NCI-H146 treated with DMSO at 0.1 percent for 48 hours (cell line): ENCODE measurements around the gene TRMT61A.
"Not testable (repeated sequence)": the region's sequence is repeated elsewhere in the genome, so short reads cannot be mapped to it uniquely, and the experiment has no call there.

Experiments
- DNase-seq: peaks from one replicate; lab custom pipeline; 2025; ENCODE audit not compliant: unreplicated experiment; lab: John Stamatoyannopoulos, UW

The TRMT61A gene

GRCh38 chr14:103521951-103522563, 6.9 kb upstream of the TRMT61A start:
- DNase-seq: peak; percentile 43

DNA sequence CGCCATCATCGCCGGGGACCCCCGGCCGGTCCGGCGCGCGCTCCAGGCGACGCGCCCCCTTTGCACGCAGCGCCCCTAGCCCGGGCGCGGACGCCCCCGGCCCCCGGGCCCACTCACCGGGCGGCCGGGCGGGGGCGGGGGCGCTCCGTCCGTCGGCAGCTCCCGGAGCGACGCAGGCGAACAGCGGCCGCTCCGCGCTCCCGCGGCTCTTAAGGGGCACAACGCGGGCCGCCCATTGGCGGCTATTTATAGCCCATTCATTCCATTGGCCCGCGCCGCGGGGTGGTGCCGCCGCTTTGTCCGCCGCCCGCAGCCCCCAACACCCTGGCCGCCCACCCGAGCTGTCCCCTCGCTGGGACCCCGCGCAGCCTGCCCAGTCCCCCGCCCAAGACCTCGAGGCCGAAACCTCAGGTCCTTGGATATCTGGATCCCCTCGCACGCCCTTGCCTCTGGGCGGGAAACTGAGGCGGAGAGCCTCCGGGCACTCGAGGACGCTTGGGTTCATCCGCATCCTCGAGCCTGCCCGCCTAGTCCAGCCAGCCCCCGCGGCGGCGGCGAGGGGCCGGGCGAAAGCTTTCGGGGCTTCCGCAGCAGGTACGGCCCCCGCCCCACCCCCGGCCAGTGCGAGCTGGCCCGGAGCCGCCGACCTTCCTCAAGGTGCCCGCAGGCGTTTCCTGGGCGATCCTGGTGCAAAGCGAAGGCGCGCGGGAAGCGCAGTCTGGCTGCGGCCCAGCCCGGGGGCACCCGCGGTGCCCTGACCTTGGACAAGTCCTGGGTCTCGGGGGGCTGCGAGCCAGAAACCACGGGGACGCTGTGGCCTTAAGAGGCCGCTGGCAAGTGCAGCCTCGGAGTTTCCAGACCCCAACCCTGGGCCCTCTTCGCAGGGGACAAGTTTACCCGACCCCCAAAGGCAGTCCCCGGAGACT, 6.1 kb upstream of the TRMT61A start, which contains the start of gene CKB:
CKB (minus strand) TSS at position 182 of the 926 bp plus-strand sequence. CDS start 337 bp downstream, outside the sequence.
- peak; percentile 84 for DNase-seq

DNA sequence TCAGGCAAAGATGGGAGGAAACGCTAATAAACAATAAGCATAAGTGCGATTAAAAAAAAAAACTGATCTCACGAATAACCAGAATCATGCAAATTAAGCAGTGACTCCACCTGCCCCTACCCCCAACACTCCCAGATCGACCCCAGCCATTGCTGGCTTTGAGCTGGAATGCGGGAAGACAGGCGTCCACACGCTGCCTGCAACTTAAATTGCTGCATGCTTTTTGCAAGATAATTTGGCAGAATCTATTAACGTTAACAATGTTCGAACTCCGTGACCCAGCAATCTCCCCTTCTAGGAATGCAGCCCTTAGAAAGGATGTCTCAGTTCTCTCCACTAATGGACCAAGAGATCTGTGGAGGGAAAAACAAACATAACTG, 5.4 kb upstream of the TRMT61A start:
- DNase-seq: no peak

- no peak for DNase-seq
These were observed 4.7 kb upstream of the TRMT61A start for GRCh38 chr14:103524002-103524935.

- DNase-seq: not testable (repeated sequence)
These were observed 3.4 kb upstream of the TRMT61A start for GRCh38 chr14:103525430-103526246.

DNA sequence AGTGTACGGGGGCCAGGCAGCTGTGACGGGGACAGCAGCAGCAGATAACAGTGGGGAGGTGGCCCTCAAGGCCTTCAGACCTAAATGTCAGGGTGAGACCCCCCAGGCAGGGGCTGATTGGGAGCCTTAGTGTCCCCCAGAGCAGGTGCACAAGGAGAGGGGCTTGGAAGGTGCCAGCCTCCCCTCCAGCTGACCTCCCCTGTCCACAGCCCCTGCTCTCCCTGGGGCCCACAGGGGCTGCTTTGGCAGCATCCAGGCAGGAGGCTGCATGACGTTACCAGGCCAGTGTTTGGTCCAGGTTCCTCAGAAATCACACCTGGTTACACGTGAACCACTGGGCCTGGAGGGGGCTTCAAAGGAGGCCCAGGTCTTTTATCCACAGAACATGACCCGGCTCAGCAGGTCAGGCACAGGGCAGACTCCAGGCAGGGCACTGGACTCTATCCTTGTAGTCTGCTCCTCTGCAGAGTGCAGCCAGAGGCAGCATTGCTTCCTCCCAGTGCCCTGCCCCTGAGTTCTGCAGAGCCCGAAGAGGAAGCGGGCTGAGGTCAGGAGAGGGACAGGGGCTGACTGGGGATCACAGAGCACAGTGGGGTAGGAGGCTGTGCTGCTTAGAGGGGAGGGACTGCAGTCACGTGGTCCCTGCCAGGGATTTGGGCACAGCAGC, 2.6 kb upstream of the TRMT61A start:
- no peak for DNase-seq

GRCh38 chr14:103526914-103527248, 2.1 kb upstream of the TRMT61A start:
- no peak for DNase-seq

DNA sequence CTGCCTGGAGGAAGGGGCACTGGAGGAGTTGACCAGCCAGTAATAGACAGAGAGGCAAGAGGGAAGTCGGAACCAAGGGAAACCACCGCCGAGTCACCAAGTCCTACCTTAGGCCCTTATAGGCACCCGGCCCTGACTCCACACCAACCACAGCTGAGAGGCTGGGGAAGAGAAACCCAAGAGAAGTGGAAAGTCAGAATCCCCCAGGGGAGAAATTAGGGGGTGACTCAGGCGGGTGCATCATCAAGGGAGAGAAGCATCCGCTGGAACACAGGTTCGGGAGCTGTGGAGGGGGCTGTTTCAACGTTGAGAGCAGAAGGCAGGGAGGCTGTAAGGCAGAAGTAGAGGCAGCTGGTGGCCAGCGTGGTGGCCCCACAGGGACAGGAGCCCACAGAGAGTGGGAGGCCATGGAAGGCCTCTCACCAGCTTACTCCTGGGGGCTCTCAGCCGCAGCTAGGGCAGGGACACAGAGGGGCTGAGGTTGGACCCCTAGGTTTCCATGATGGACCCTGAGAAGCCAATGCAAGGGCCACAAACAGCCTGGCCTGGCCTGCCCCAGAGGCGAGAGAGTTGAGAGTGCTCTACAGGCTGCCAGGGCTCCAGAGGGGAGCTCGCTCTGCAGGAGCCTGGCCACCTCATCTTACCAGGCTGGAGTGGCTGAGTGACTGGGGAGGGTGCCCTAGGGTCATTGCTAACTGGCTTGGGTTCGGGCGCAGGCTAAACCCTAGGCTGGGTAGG, 1.4 kb upstream of the TRMT61A start:
- DNase-seq: no peak

- peak; percentile 23 for DNase-seq
These were observed 830 bp upstream of the TRMT61A start for GRCh38 chr14:103528146-103528586.

GRCh38 chr14:103529383-103530365, 678 bp downstream of the TRMT61A start:
- DNase-seq: no peak

GRCh38 chr14:103530390-103530789, 1.4 kb downstream of the TRMT61A start:
- no peak for DNase-seq

GRCh38 chr14:103530831-103531230, 1.8 kb downstream of the TRMT61A start:
- no peak for DNase-seq

DNA sequence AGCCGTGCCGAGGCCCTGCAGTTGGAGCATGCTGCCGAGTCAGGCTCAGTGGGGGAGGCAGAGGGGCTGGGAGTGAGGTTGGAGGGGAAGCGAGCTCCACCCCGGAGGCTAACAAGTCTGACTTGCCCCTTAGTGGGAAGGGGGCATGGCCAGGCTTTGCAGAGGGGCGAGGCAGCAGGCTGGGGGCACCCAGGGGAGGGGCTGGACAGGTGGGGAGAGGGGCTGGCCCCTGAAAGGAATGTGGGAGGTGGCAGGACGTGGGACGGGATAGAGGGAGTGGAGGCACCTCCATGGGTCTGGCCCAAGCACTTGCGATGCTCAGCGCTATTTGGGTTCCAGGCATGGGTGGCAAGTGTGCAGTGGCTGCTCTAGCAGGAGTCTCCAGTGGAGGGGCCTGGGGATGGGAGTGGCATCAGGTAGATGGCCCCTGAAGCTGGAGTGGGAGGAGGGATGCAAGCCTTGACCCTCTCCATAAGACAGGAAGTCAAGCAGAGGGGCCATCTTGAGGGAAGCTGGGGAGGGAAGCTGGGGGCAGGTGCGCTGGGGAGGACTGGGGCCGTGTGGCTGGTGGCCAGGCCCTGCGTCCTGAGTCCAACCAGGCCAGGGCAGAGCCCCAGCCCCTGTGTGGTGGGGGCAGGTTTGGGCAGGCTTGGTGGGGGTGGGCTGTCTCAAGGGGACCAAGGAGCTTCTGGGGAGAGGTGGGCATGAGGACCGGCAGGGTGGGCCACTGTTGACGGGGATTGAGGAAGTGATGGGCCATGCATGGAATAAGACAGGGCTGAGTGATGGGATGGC, 2.6 kb downstream of the TRMT61A start:
- no peak for DNase-seq

DNA sequence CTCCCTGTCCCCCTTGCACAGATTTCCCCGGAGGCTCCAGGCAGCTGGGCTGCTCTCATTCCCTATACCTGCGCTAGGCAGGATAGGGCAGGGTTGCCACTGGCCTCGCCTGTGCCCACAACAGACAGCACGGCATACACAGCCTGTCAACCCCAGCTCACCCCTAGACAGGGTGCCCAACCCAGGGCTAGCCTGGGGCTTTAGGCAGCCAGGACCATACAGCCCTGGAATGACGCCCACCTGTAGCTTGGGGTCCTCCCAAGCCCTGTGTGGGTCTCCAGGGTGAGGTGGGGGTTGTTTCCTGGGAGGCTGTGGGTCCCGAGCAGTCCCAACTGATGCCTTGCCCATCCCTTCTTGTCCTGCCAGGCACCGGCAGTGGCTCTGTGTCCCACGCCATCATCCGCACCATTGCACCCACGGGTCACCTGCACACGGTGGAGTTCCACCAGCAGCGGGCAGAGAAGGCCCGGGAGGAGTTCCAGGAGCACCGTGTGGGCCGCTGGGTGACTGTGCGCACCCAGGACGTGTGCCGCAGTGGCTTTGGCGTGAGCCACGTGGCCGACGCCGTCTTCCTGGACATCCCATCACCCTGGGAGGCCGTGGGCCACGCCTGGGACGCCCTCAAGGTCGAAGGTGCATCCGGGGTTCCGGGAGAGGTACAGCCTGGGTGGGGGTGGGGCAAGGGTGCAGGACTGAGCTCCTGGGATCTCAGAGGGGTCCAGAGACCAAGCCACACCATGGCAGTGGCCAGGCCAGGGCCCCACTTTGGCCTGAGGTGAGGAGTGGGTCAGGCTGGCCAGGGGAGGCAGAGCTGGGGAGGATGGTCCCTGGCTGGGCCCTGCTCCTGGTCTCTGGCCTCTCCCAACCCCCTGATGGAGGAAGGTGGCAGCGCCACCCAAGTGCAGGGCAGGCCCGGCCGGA, 3.5 kb downstream of the TRMT61A start:
- DNase-seq: no peak

- no peak for DNase-seq
These were observed 4.4 kb downstream of the TRMT61A start for GRCh38 chr14:103533137-103533998.
